Osteocyte (in vitro differentiated cells): ENCODE data around the gene UGT1A7. TPM values are rescaled to one million over a fixed set of nuclear protein-coding genes. Genes with fewer than 3 reads are reported as not detected.

Experiments used
- DNase-seq: peaks from one replicate; pipeline ENCODE4 v3.0.0; 2021; ENCODE audit warnings: mixed read lengths; ENCODE audit not compliant: unreplicated experiment; ENCODE audit errors: extremely low spot score
- H3K27ac Mint-ChIP-seq: one replicate; pipeline ENCODE4 v1.8.0; 2021; ENCODE audit warnings: mild to moderate bottlenecking, mixed read lengths; ENCODE audit not compliant: unreplicated experiment
- H3K27me3 Mint-ChIP-seq: one replicate; pipeline ENCODE4 v1.8.0; 2021; ENCODE audit warnings: mixed read lengths; ENCODE audit not compliant: unreplicated experiment
- H3K36me3 Mint-ChIP-seq: one replicate; pipeline ENCODE4 v1.8.0; 2021; ENCODE audit warnings: mixed read lengths; ENCODE audit not compliant: unreplicated experiment
- H3K4me1 Mint-ChIP-seq: one replicate; pipeline ENCODE4 v1.8.0; 2021; ENCODE audit warnings: mixed read lengths; ENCODE audit not compliant: unreplicated experiment
- H3K4me3 Mint-ChIP-seq: one replicate; pipeline ENCODE4 v1.8.0; 2021; ENCODE audit warnings: mild to moderate bottlenecking, moderate library complexity, mixed read lengths; ENCODE audit not compliant: unreplicated experiment
- H3K9me3 Mint-ChIP-seq: one replicate; pipeline ENCODE4 v1.8.0; 2021; ENCODE audit warnings: mixed read lengths; ENCODE audit not compliant: unreplicated experiment
- total RNA-seq: library from RNA; stranded (reverse); gene quantifications from 2 replicates; pipeline ENCODE4 v1.2.1, GENCODE V29; 2021
- TF ChIP-seq, protein P1 (sequence below): fragments of 200-600 bp; sonication (generic); IDR thresholded peaks from 2 replicates; pipeline ENCODE4 v1.5.0; 2021; ENCODE audit warnings: antibody characterized with exemption, mild to moderate bottlenecking, moderate library complexity

UGT1A7 gene
- total RNA-seq, 1 donor from 2014 or later, result not detected

DNA sequence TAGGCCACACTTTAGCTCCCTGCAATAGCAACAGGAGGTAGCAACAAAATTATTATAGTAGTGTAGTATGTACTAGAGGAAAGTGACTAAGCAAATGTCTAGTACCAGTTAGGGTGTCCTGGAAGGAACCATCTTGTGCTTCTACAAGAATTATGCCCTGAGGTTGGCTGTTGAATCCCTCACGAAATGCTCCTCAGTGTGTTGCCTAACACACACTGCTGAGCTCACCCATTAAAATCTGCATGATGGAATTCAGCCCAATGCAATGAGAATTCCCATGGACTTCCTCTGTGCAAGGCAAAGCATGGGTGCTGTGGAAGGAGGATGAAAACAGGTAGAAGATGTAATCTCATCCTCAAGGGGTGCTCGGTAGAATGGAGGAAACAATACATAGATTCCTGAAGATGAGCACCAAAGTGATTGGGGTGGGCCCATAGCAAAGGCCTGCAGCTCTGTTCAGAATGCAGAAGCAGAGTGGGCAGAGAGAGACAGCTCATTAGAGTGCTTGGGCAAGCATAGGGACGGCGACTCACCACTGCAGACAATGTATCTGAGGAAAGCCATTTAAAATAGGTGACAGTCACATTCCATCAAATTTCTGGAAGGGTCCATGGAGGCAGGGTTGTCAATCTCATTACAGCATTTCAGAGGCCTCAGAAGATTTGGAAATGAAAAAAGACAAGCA, 1.2 kb upstream of the UGT1A7 start:
- H3K4me1 Mint-ChIP-seq, result peaks cover 4% of the 10 kb centered on the region
- no peaks in the 10 kb centered on the region for H3K9me3 Mint-ChIP-seq
- no peak overlapping the region for H3K27ac Mint-ChIP-seq
- no peak for DNase-seq
- TF ChIP-seq, protein P1, sequence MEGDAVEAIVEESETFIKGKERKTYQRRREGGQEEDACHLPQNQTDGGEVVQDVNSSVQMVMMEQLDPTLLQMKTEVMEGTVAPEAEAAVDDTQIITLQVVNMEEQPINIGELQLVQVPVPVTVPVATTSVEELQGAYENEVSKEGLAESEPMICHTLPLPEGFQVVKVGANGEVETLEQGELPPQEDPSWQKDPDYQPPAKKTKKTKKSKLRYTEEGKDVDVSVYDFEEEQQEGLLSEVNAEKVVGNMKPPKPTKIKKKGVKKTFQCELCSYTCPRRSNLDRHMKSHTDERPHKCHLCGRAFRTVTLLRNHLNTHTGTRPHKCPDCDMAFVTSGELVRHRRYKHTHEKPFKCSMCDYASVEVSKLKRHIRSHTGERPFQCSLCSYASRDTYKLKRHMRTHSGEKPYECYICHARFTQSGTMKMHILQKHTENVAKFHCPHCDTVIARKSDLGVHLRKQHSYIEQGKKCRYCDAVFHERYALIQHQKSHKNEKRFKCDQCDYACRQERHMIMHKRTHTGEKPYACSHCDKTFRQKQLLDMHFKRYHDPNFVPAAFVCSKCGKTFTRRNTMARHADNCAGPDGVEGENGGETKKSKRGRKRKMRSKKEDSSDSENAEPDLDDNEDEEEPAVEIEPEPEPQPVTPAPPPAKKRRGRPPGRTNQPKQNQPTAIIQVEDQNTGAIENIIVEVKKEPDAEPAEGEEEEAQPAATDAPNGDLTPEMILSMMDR, result no peak
- no peaks in the 10 kb centered on the region for H3K36me3 Mint-ChIP-seq
- peaks cover 9% of the 10 kb centered on the region for H3K27me3 Mint-ChIP-seq
- H3K4me3 Mint-ChIP-seq, result no peak overlapping the region

DNA sequence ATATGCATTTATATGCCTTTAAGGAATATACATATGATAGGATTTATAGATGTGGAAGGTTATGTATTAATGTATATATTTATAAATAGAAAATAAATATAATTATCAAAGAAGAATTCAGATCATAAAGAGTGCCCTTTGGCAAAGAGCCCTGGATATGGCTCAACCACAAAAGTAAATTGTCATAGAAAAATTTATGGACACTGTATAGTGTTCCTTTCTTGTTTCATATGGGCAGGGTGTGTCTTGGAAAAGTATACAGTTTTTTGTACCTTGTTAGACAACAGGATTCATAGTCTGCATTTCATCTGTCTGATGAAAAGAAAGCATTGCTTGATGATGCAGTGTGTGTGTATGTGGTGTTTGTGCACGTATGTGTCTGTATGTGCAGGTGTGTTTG, 2.9 kb downstream of the UGT1A7 start:
- no peaks in the 10 kb centered on the region for H3K36me3 Mint-ChIP-seq
- peaks cover 4% of the 10 kb centered on the region for H3K9me3 Mint-ChIP-seq
- DNase-seq, result no peak
- no peak overlapping the region for H3K4me3 Mint-ChIP-seq
- H3K27me3 Mint-ChIP-seq, result peaks cover 19% of the 10 kb centered on the region
- TF ChIP-seq, protein P1, result no peak
- no peak overlapping the region for H3K27ac Mint-ChIP-seq
- H3K4me1 Mint-ChIP-seq, result no peaks in the 10 kb centered on the region

DNA sequence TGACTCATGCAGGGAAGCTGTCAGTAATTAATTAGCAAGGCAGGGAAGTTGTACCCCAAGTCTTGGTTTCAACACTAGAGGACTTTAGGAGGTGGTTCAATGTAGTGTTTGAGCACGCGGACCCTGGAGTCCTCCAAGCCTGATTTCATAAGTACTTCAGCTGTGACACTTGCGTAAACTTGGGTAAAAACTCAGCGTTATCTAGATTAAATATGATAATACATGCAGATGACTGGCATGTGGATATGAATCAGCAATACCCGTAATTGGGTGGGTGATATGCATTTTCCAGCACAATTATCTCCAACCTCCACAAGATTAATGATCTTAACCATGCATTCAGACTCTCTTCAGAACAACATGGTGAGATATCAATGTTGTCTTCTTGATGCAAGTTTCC, 5.2 kb downstream of the UGT1A7 start:
- Mint-ChIP-seq H3K4me3 (no peak overlapping the region), H3K27me3 (peaks cover 17% of the 10 kb centered on the region), H3K27ac (no peak overlapping the region), H3K9me3 (peaks cover 4% of the 10 kb centered on the region), H3K4me1 (no peaks in the 10 kb centered on the region), H3K36me3 (no peaks in the 10 kb centered on the region)
- TF ChIP-seq, protein P1, result no peak
- no peak for DNase-seq

DNA sequence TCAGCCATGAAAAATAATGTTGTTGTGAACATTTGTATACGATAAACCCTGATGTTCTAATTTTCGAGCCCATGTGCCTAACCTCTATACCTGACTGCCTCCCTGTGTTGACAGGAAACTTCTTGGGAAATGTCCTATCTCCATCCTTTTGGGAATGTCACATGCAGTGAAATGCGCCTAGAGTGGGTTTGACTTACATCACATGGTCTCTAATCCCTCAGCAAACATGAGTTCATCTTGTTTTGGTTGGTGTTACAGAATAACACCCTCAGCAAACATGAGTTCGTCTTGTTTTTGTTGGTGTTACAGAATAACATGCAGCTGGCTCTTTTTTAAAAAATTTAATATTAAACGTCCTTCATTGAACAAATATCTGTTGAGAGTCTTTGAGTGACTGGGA, 6.6 kb downstream of the UGT1A7 start:
- no peak for DNase-seq
- no peaks in the 10 kb centered on the region for H3K4me1 Mint-ChIP-seq
- TF ChIP-seq, protein P1, result no peak
- peaks cover 4% of the 10 kb centered on the region for H3K9me3 Mint-ChIP-seq
- H3K4me3 Mint-ChIP-seq, result no peak overlapping the region
- no peak overlapping the region for H3K27ac Mint-ChIP-seq
- H3K36me3 Mint-ChIP-seq, result no peaks in the 10 kb centered on the region
- H3K27me3 Mint-ChIP-seq, result peaks cover 16% of the 10 kb centered on the region

DNA sequence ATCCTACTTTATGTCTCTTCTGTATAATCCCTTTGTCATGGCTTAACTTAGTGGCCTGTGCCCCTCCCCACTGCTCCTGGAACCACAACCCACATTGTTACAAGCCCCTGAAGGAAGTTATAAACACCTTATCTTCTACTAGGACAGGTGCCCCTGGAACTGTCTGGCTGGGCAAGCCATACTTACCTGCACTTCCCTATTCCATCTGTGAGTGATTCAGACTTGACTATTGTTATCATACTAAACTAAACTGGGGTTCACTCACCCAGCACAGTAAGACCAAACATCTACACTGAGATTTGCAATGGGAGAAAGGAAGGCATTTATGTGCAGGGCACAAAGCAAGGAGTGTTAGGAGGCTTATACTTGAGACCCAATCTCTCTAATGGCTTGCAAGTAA, 7.3 kb downstream of the UGT1A7 start:
- no peak for DNase-seq
- no peaks in the 10 kb centered on the region for H3K36me3 Mint-ChIP-seq
- H3K27ac Mint-ChIP-seq, result no peak overlapping the region
- H3K4me1 Mint-ChIP-seq, result no peaks in the 10 kb centered on the region
- H3K4me3 Mint-ChIP-seq, result no peak overlapping the region
- peaks cover 10% of the 10 kb centered on the region for H3K27me3 Mint-ChIP-seq
- H3K9me3 Mint-ChIP-seq, result peaks cover 4% of the 10 kb centered on the region
- TF ChIP-seq, protein P1, result no peak
